ENCODE data around the gene ESYT3.
"Not testable (repeated sequence)": the region's sequence is repeated elsewhere in the genome, so short reads cannot be mapped to it uniquely, and the experiment has no call there.

Gene ESYT3

GRCh38 chr3:138426211-138426610, 8.2 kb upstream of the ESYT3 start:
- Histone ChIP-seq H3K27ac (replicated peaks) (no peak overlapping the region), H3K4me3 (replicated peaks; ENCODE audit: insufficient read depth, low read length) (no peak overlapping the region), H3K27me3 (ENCODE audit: insufficient read depth, poor library complexity, severe bottlenecking) (peaks cover 4% of the 10 kb centered on the region)
- no peak for DNase-seq (ENCODE audit: low read depth in 1 of 2, low spot score in 1 of 2)
- no peak for TF ChIP-seq POLR2AphosphoS5 (IDR thresholded peaks at IDR 0.05; ENCODE audit: low read depth)
- TF ChIP-seq, protein P1, sequence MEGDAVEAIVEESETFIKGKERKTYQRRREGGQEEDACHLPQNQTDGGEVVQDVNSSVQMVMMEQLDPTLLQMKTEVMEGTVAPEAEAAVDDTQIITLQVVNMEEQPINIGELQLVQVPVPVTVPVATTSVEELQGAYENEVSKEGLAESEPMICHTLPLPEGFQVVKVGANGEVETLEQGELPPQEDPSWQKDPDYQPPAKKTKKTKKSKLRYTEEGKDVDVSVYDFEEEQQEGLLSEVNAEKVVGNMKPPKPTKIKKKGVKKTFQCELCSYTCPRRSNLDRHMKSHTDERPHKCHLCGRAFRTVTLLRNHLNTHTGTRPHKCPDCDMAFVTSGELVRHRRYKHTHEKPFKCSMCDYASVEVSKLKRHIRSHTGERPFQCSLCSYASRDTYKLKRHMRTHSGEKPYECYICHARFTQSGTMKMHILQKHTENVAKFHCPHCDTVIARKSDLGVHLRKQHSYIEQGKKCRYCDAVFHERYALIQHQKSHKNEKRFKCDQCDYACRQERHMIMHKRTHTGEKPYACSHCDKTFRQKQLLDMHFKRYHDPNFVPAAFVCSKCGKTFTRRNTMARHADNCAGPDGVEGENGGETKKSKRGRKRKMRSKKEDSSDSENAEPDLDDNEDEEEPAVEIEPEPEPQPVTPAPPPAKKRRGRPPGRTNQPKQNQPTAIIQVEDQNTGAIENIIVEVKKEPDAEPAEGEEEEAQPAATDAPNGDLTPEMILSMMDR (IDR thresholded peaks at IDR 0.05; ENCODE audit: insufficient read depth, low read length), result no peak
- no peak for TF ChIP-seq REST (IDR thresholded peaks at IDR 0.05; ENCODE audit: insufficient replicate concordance, low read depth)
- no peak for TF ChIP-seq SPI1 (IDR thresholded peaks at IDR 0.05; ENCODE audit: borderline replicate concordance, low read depth)

GRCh38 chr3:138426754-138427153, 7.7 kb upstream of the ESYT3 start:
- not testable (repeated sequence) for H3K27ac ChIP-seq (replicated peaks); DNase-seq (ENCODE audit: low read depth in 1 of 2, low spot score in 1 of 2); H3K4me3 ChIP-seq (replicated peaks; ENCODE audit: insufficient read depth, low read length); H3K27me3 ChIP-seq (ENCODE audit: insufficient read depth, poor library complexity, severe bottlenecking)

DNA sequence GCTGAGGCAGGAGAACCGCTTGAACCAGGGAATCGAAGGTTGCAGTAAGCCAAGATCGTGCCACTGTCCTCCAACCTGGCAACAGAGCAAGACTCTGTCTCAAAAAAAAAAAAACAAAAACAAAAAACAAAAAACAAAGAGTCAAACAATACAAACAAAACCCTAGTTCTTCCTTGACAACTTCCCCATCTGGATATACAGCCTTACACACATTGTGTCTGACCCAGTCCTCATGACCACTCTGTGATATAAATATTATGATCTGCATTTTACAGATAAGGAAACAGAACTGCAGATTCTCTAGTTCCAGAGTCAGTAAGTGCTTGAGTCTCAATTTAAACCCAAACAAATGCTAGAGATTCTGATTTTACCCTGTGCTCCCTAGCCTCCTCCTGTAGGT, 4.8 kb upstream of the ESYT3 start:
- Histone ChIP-seq H3K27ac (replicated peaks) (no peak overlapping the region), H3K4me3 (replicated peaks; ENCODE audit: insufficient read depth, low read length) (no peak overlapping the region), H3K27me3 (ENCODE audit: insufficient read depth, poor library complexity, severe bottlenecking) (peaks cover 25% of the 10 kb centered on the region)
- DNase-seq (ENCODE audit: low read depth in 1 of 2, low spot score in 1 of 2), result no peak
- no peak for TF ChIP-seq REST (IDR thresholded peaks at IDR 0.05; ENCODE audit: insufficient replicate concordance, low read depth)

- H3K27me3 ChIP-seq (ENCODE audit: insufficient read depth, poor library complexity, severe bottlenecking), result peaks cover 53% of the 10 kb centered on the region
- no peak for TF ChIP-seq POLR2AphosphoS5 (IDR thresholded peaks at IDR 0.05; ENCODE audit: low read depth)
- no peak for DNase-seq (ENCODE audit: low read depth in 1 of 2, low spot score in 1 of 2)
Measured at GRCh38 chr3:138432576-138433240, 1.7 kb upstream of the ESYT3 start.

GRCh38 chr3:138433892-138434275, 532 bp upstream of the ESYT3 start:
- TF ChIP-seq GABPA (IDR thresholded peaks at IDR 0.05; ENCODE audit: low read depth) (no peak), REST (IDR thresholded peaks at IDR 0.05; ENCODE audit: insufficient replicate concordance, low read depth) (no peak), POLR2AphosphoS5 (IDR thresholded peaks at IDR 0.05; ENCODE audit: low read depth) (no peak), SPI1 (IDR thresholded peaks at IDR 0.05; ENCODE audit: borderline replicate concordance, low read depth) (no peak)
- TF ChIP-seq, protein P1 (IDR thresholded peaks at IDR 0.05; ENCODE audit: insufficient read depth, low read length), result no peak
- no peak for DNase-seq (ENCODE audit: low read depth in 1 of 2, low spot score in 1 of 2)
- peaks cover 51% of the 10 kb centered on the region for H3K27me3 ChIP-seq (ENCODE audit: insufficient read depth, poor library complexity, severe bottlenecking)
- H3K4me3 ChIP-seq (replicated peaks; ENCODE audit: insufficient read depth, low read length), result no peak overlapping the region
- H3K27ac ChIP-seq (replicated peaks), result no peak overlapping the region

More at GRCh38 chr3:138432576-138433240, 1.7 kb upstream of the ESYT3 start:
- H3K4me3 ChIP-seq (replicated peaks; ENCODE audit: insufficient read depth, low read length), result no peak overlapping the region
- H3K27ac ChIP-seq (replicated peaks), result no peak overlapping the region

Measured in HL-60 (cell line).